Loucy (cell line): ENCODE measurements around the gene NOP16.

Experiments used
- H2AFZ ChIP-seq: fragments of 200-600 bp; sonication (generic); 2 replicates; pipeline ENCODE4 v1.6.0; 2016; ENCODE audit warnings: antibody characterized with exemption, mild to moderate bottlenecking, low read length, moderate library complexity
- H3F3A ChIP-seq: fragments of 200-600 bp; 2 replicates; pipeline ENCODE4 v1.6.0; 2016; ENCODE audit warnings: antibody characterized with exemption, low read depth, mild to moderate bottlenecking
- H3K27me3 ChIP-seq: fragments of 200-600 bp; sonication (generic); 2 replicates; pipeline ENCODE4 v1.6.1; 2014; ENCODE audit warnings: low read length, mild to moderate bottlenecking; ENCODE audit not compliant: insufficient read depth, poor library complexity, severe bottlenecking
- H3K36me3 ChIP-seq: fragments of 200-600 bp; sonication (generic); 2 replicates; pipeline ENCODE4 v1.6.1; 2016; ENCODE audit warnings: low read length; ENCODE audit not compliant: insufficient read depth
- H3K4me1 ChIP-seq: fragments of 200-600 bp; sonication (generic); 2 replicates; pipeline ENCODE4 v1.5.1; 2014; ENCODE audit warnings: low read length, mild to moderate bottlenecking; ENCODE audit not compliant: insufficient read depth, poor library complexity, severe bottlenecking
- H3K4me2 ChIP-seq: fragments of 200-600 bp; sonication (generic); 2 replicates; pipeline ENCODE4 v1.6.0; 2014; ENCODE audit warnings: antibody characterized with exemption, low read length, low read depth, mild to moderate bottlenecking; ENCODE audit not compliant: poor library complexity, severe bottlenecking
- H3K4me3 ChIP-seq: fragments of 200-600 bp; sonication (generic); 2 replicates; pipeline ENCODE4 v1.5.1; 2014; ENCODE audit warnings: low read length, mild to moderate bottlenecking, mixed read lengths; ENCODE audit not compliant: poor library complexity, severe bottlenecking
- H3K79me2 ChIP-seq: fragments of 200-600 bp; sonication (generic); 2 replicates; pipeline ENCODE4 v1.6.1; 2014; ENCODE audit warnings: low read length; ENCODE audit not compliant: insufficient read depth
- H3K9ac ChIP-seq: fragments of 200-600 bp; sonication (generic); 2 replicates; pipeline ENCODE4 v1.6.0; 2014; ENCODE audit warnings: mild to moderate bottlenecking, low read depth, low read length, moderate library complexity; ENCODE audit not compliant: poor library complexity, severe bottlenecking
- H3K9me2 ChIP-seq: fragments of 200-600 bp; sonication (generic); replicated peaks from 2 replicates; pipeline ENCODE4 v1.6.1; 2016; ENCODE audit warnings: low read depth, low read length, mixed read lengths
- H3K9me3 ChIP-seq: fragments of 200-600 bp; sonication (generic); 2 replicates; pipeline ENCODE4 v1.6.1; 2014; ENCODE audit warnings: mild to moderate bottlenecking, antibody characterized with exemption, low read length, low read depth; ENCODE audit not compliant: insufficient read depth
- H4K20me1 ChIP-seq: fragments of 200-600 bp; sonication (generic); 2 replicates; pipeline ENCODE4 v1.6.0; 2014; ENCODE audit warnings: antibody characterized with exemption, low read length, mild to moderate bottlenecking; ENCODE audit not compliant: insufficient read depth, poor library complexity, severe bottlenecking
- EZH2phosphoT487 ChIP-seq: fragments of 200-600 bp; IDR thresholded peaks from 2 replicates; pipeline ENCODE4 v1.6.1; 2018; ENCODE audit warnings: antibody characterized with exemption, mild to moderate bottlenecking, moderate library complexity, borderline replicate concordance
- TF ChIP-seq, protein P1 (sequence below): fragments of 200-600 bp; sonication (generic); conservative IDR thresholded peaks from 2 replicates; pipeline ENCODE4 v1.5.1; 2014; ENCODE audit warnings: mild to moderate bottlenecking, antibody characterized with exemption, low read length

The NOP16 gene

GRCh38 chr5:176407456-176408251 lies 19.3 kb upstream of the NOP16 start:
- Histone ChIP-seq H3K79me2 (no peaks in the 10 kb centered on the region), H3K9me2 (no peaks in the 10 kb centered on the region), H4K20me1 (no peaks in the 10 kb centered on the region), H2AFZ (no peak overlapping the region), H3K36me3 (no peaks in the 10 kb centered on the region), H3K27me3 (no peaks in the 10 kb centered on the region), H3K9ac (no peak overlapping the region), H3K4me3 (no peak overlapping the region), H3K4me1 (no peaks in the 10 kb centered on the region), H3F3A (no peaks in the 10 kb centered on the region), H3K4me2 (no peak overlapping the region), H3K9me3 (no peaks in the 10 kb centered on the region)
- TF ChIP-seq, protein P1, sequence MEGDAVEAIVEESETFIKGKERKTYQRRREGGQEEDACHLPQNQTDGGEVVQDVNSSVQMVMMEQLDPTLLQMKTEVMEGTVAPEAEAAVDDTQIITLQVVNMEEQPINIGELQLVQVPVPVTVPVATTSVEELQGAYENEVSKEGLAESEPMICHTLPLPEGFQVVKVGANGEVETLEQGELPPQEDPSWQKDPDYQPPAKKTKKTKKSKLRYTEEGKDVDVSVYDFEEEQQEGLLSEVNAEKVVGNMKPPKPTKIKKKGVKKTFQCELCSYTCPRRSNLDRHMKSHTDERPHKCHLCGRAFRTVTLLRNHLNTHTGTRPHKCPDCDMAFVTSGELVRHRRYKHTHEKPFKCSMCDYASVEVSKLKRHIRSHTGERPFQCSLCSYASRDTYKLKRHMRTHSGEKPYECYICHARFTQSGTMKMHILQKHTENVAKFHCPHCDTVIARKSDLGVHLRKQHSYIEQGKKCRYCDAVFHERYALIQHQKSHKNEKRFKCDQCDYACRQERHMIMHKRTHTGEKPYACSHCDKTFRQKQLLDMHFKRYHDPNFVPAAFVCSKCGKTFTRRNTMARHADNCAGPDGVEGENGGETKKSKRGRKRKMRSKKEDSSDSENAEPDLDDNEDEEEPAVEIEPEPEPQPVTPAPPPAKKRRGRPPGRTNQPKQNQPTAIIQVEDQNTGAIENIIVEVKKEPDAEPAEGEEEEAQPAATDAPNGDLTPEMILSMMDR = no peak
- no peak for TF ChIP-seq EZH2phosphoT487

GRCh38 chr5:176406436-176407052 lies 18.1 kb upstream of the NOP16 start:
- H3K79me2 ChIP-seq = no peaks in the 10 kb centered on the region
- no peaks in the 10 kb centered on the region for H3K4me1 ChIP-seq
- H3K27me3 ChIP-seq = no peaks in the 10 kb centered on the region
- H3K9ac ChIP-seq = no peak overlapping the region
- H3K9me2 ChIP-seq = no peaks in the 10 kb centered on the region
- H3K9me3 ChIP-seq = no peaks in the 10 kb centered on the region
- H3K4me3 ChIP-seq = no peak overlapping the region
- H2AFZ ChIP-seq = no peak overlapping the region
- H3F3A ChIP-seq = no peaks in the 10 kb centered on the region
- no peak for TF ChIP-seq EZH2phosphoT487
- TF ChIP-seq, protein P1 = no peak
- no peaks in the 10 kb centered on the region for H3K36me3 ChIP-seq
- H3K4me2 ChIP-seq = no peak overlapping the region
- H4K20me1 ChIP-seq = no peaks in the 10 kb centered on the region

- H2AFZ ChIP-seq = no peak overlapping the region
- H3K4me3 ChIP-seq = no peak overlapping the region
- TF ChIP-seq, protein P1 = no peak
- TF ChIP-seq EZH2phosphoT487 = no peak
- H4K20me1 ChIP-seq = no peaks in the 10 kb centered on the region
- no peaks in the 10 kb centered on the region for H3F3A ChIP-seq
- H3K9ac ChIP-seq = no peak overlapping the region
- no peak overlapping the region for H3K4me2 ChIP-seq
- H3K9me2 ChIP-seq = no peaks in the 10 kb centered on the region
- H3K79me2 ChIP-seq = no peaks in the 10 kb centered on the region
- no peaks in the 10 kb centered on the region for H3K36me3 ChIP-seq
- H3K9me3 ChIP-seq = no peaks in the 10 kb centered on the region
- no peaks in the 10 kb centered on the region for H3K27me3 ChIP-seq
- no peaks in the 10 kb centered on the region for H3K4me1 ChIP-seq
These were observed 17.4 kb upstream of the NOP16 start for GRCh38 chr5:176405656-176406435.
